A549 (cell line): Measurements from ENCODE around the gene SMIM8. TPM values are rescaled to one million over a fixed set of nuclear protein-coding genes. Genes with fewer than 3 reads are reported as not detected.

ENCODE experiments used
- ATAC-seq, 2 experiments: fragments of 200-7000 bp in 1 of 2; fragments of >200 bp in 1 of 2; cut with Nextera tagmentation in 1 of 2; cut with Tn5 transposase in 1 of 2; 3 replicates each; pipeline versions ENCODE4 v1.8.0 to v1.9.1; 2018 to 2020; ENCODE audit warnings: mild to moderate bottlenecking in 1 of 2, moderate library complexity in 1 of 2
- CTCF ChIA-PET: fragments of 300-600 bp; sonication (Branson Sonifier 250); formaldehyde crosslinking; extraction: SDS; loops from one replicate; lab custom pipeline; 2021; ENCODE audit warnings: antibody characterized with exemption, inconsistent platforms; lab: Yijun Ruan, JAX
- POLR2A ChIA-PET: fragments of 350-600 bp; formaldehyde crosslinking; extraction: SDS; loops from one replicate; lab custom pipeline; 2021; ENCODE audit warnings: antibody characterized with exemption, inconsistent platforms; lab: Yijun Ruan, JAX
- DNase-seq, 2 experiments: peaks; one replicate each; pipeline versions ENCODE4 v3.0.0 to v3.0.0-alpha.2; 2011 to 2016; ENCODE audit warnings: low read depth in 1 of 2, low spot score in 1 of 2
- FAIRE-seq: peaks from 2 replicates; lab custom pipeline; 2011; peaks lifted over from hg19 to GRCh38; lab: Jason Lieb, UNC
- H3K27ac ChIP-seq, 2 experiments: fragments of >200 bp; sonication (Bioruptor Twin); formaldehyde crosslinking; 3 replicates each; pipeline ENCODE4 v1.5.1; 2016 to 2017
- H3K4me1 ChIP-seq: fragments of >200 bp; sonication (Bioruptor Twin); formaldehyde crosslinking; 3 replicates; pipeline ENCODE4 v1.6.1; 2016
- H3K4me2 ChIP-seq: fragments of >200 bp; sonication (Bioruptor Twin); formaldehyde crosslinking; 3 replicates; pipeline ENCODE4 v1.6.1; 2016
- H3K4me3 ChIP-seq: fragments of >200 bp; sonication (Bioruptor Twin); formaldehyde crosslinking; 3 replicates; pipeline ENCODE4 v1.5.1; 2016
- H3K9me3 ChIP-seq: fragments of >200 bp; sonication (Bioruptor Twin); formaldehyde crosslinking; 3 replicates; pipeline ENCODE4 v1.6.1; 2016
- EHF ChIP-seq: fragments of 250-450 bp; sonication (Bioruptor Pico); IDR thresholded peaks from 2 replicates; pipeline ENCODE4 v1.5.0; 2020; ENCODE audit warnings: mild to moderate bottlenecking
- FOSB ChIP-seq: fragments of 250-450 bp; sonication (Bioruptor Pico); IDR thresholded peaks from 2 replicates; pipeline ENCODE4 v1.5.0; 2020; ENCODE audit warnings: mild to moderate bottlenecking, moderate library complexity
- FOXS1 ChIP-seq: fragments of 250-450 bp; sonication (Bioruptor Pico); IDR thresholded peaks from 2 replicates; pipeline ENCODE4 v1.5.0; 2020; ENCODE audit warnings: mild to moderate bottlenecking, moderate library complexity
- GATA3 ChIP-seq: IDR thresholded peaks from 2 replicates; pipeline ENCODE4 v1.6.1; 2012; ENCODE audit warnings: borderline replicate concordance
- KDM1A ChIP-seq: fragments of 200-600 bp; sonication (generic); IDR thresholded peaks from 2 replicates; pipeline ENCODE4 v1.6.1; 2016; ENCODE audit warnings: low read depth, mild to moderate bottlenecking
- NPAS2 ChIP-seq: fragments of 250-450 bp; sonication (Bioruptor Pico); IDR thresholded peaks from 2 replicates; pipeline ENCODE4 v1.8.0; 2022; ENCODE audit warnings: mild to moderate bottlenecking, moderate library complexity, borderline replicate concordance
- NR3C1 ChIP-seq: fragments of >200 bp; sonication (Bioruptor Twin); formaldehyde crosslinking; IDR thresholded peaks from 3 replicates; pipeline ENCODE4 v1.6.1; 2017
- RAD21 ChIP-seq, 2 experiments: fragments of >200 bp in 1 of 2; sonication (Bioruptor Twin) in 1 of 2; formaldehyde crosslinking in 1 of 2; IDR thresholded peaks in 1 of 2; conservative IDR thresholded peaks in 1 of 2; 2 replicates in 1 of 2; 3 replicates in 1 of 2; pipeline ENCODE4 v1.6.1; 2012 to 2018; ENCODE audit warnings: inconsistent platforms in 1 of 2
- RARB ChIP-seq: fragments of 250-450 bp; sonication (Bioruptor Pico); IDR thresholded peaks from 2 replicates; pipeline ENCODE4 v1.8.0; 2021; ENCODE audit warnings: mild to moderate bottlenecking, moderate library complexity
- RCOR1 ChIP-seq: fragments of 150-350 bp; IDR thresholded peaks from 2 replicates; pipeline ENCODE4 v1.6.1; 2014; ENCODE audit warnings: antibody characterized with exemption, low read length, low read depth
- TFCP2L1 ChIP-seq: fragments of 250-450 bp; sonication (Bioruptor Pico); IDR thresholded peaks from 2 replicates; pipeline ENCODE4 v1.5.0; 2021; ENCODE audit warnings: mild to moderate bottlenecking
- ZFP36 ChIP-seq: fragments of 450-650 bp; IDR thresholded peaks from 2 replicates; pipeline ENCODE4 v1.6.1; 2014; ENCODE audit warnings: borderline replicate concordance; ENCODE audit not compliant: partially characterized antibody
- ZNF302 ChIP-seq: fragments of 250-450 bp; sonication (Bioruptor Pico); IDR thresholded peaks from 2 replicates; pipeline ENCODE4 v1.9.0; 2021; ENCODE audit warnings: inconsistent platforms, mild to moderate bottlenecking, moderate library complexity
- ZSCAN20 ChIP-seq: fragments of 250-450 bp; sonication (Bioruptor Pico); IDR thresholded peaks from 2 replicates; pipeline ENCODE4 v1.8.0; 2022; ENCODE audit warnings: mild to moderate bottlenecking, moderate library complexity
- WGBS: methylation state at CpG from one replicate; pipeline ENCODE4 v1.1.6; 2017; ENCODE audit errors: missing lambda C conversion rate; 5-methylcytosine and 5-hydroxymethylcytosine counted together
- polyA plus RNA-seq, 4 experiments: library from polyadenylated mRNA; depleted of rRNA in 3 of 4; stranded (reverse); fragments of >200 nt; fragmentation: RNase III in 1 of 4; extraction: RNeasy Plus Mini Kit Qiagen cat#74134 plus additional on column Dnase treatment in 1 of 4; gene quantifications; 2 replicates in 3 of 4; 3 replicates in 1 of 4; pipeline ENCODE4 v1.2.3, GENCODE V29; 2011 to 2017
- TF ChIP-seq, protein P1 (sequence below): fragments of 450-650 bp; IDR thresholded peaks from 2 replicates; pipeline ENCODE4 v1.6.1; 2014; ENCODE audit warnings: antibody characterized with exemption
- TF ChIP-seq, protein P2 (sequence below): fragments of 250-450 bp; sonication (Bioruptor Pico); IDR thresholded peaks from 2 replicates; pipeline ENCODE4 v1.5.0; 2021; ENCODE audit warnings: mild to moderate bottlenecking, moderate library complexity, borderline replicate concordance
- TF ChIP-seq, protein P3 (sequence below): IDR thresholded peaks from 2 replicates; pipeline ENCODE4 v1.6.1; 2012; ENCODE audit warnings: low read depth, borderline replicate concordance

Gene SMIM8
- polyA plus RNA-seq, 2 of the 4 experiments (the other 2 are of a cell fraction) = 2.8 to 6.9 TPM

DNA sequence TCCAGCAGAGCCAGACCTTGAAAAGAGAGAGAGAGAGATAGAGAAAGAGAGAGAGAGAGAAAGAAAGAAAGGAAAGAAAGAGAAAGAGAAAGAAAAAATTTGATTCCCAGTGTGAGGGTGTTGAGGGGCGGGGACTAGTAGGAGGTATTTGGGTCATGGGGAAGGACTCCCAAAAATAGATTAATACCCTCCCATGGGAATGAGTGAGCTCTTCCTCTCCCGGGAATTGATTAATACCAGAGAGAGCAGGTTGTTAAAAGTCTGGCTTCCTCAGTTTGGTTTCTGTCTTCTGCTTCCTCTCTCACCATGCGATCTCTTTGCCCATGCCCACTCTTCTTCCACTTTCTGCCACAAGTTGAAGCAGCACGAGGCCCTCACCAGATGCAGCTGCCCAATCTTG, 56.6 kb downstream of the SMIM8 start:
- DNase-seq (no peak), FAIRE-seq (no peak), ATAC-seq (no peak)
- ChIA-PET POLR2A (no interaction called here), CTCF (interaction anchor here (1.3 kb wide), 1 partner anchor 14 kb away, joined by 5 read pairs; no protein-coding TSS in a partner anchor)
- Histone ChIP-seq H3K4me2 (no peak overlapping the region), H3K4me3 (no peak overlapping the region), H3K4me1 (no peaks in the 10 kb centered on the region), H3K27ac (no peak overlapping the region), H3K9me3 (no peaks in the 10 kb centered on the region)
- TF ChIP-seq RCOR1 (no peak), EHF (CRISPR knock-in tag) (no peak), TFCP2L1 (no peak), ZNF302 (no peak), ZFP36 (no peak), FOSB (CRISPR knock-in tag) (no peak), FOXS1 (CRISPR knock-in tag) (no peak), NPAS2 (CRISPR knock-in tag) (no peak)
- TF ChIP-seq, protein P1, sequence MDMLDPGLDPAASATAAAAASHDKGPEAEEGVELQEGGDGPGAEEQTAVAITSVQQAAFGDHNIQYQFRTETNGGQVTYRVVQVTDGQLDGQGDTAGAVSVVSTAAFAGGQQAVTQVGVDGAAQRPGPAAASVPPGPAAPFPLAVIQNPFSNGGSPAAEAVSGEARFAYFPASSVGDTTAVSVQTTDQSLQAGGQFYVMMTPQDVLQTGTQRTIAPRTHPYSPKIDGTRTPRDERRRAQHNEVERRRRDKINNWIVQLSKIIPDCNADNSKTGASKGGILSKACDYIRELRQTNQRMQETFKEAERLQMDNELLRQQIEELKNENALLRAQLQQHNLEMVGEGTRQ = no peak
- TF ChIP-seq, protein P2, sequence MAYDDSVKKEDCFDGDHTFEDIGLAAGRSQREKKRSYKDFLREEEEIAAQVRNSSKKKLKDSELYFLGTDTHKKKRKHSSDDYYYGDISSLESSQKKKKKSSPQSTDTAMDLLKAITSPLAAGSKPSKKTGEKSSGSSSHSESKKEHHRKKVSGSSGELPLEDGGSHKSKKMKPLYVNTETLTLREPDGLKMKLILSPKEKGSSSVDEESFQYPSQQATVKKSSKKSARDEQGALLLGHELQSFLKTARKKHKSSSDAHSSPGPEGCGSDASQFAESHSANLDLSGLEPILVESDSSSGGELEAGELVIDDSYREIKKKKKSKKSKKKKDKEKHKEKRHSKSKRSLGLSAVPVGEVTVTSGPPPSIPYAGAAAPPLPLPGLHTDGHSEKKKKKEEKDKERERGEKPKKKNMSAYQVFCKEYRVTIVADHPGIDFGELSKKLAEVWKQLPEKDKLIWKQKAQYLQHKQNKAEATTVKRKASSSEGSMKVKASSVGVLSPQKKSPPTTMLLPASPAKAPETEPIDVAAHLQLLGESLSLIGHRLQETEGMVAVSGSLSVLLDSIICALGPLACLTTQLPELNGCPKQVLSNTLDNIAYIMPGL = no peak
- WGBS = 76% methylated on average over 4 of the region's 4 CpGs

DNA sequence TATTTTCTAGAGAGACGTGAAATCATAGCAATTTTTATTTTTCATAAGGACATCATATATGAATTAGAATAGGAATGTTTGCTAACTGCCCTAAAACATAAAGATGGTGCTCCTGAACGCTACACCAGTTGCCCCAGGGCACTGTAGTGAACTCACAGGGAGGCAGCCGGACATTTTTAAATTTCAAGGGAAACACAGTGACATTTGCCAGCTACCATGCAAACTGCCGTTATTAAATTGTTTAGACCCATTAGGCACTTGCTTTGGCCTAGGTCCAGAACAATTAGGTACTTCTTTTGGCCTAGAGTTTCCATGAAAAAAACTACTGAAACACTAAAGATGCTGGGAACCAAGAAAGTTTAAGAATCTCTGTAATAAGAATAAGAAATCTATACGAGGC, 60.5 kb downstream of the SMIM8 start:
- CTCF ChIA-PET = interaction anchor here (1.9 kb wide), 1 partner anchor 10 kb away, joined by 8 read pairs; no protein-coding TSS in a partner anchor

DNA sequence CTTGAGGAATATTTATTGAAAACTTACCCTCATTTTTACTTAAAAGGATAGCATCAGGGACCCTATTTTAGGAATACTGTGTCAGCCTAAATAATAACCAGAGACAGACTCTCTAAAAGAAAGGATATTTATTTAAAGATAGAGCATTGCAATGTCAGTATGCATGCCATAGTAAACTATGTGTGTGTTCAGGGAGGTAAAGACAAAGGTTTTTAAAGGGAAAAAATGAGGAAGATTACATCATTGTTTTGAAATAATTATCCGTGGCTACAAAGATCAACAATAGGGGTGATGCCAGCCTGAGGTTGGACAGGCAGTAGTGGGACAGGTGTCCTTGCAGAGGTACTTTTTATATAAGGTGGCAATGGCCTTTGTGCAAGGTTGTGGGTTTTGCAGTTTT, 61.6 kb downstream of the SMIM8 start:
- ChIA-PET POLR2A (no interaction called here), CTCF (no interaction called here)
- TF ChIP-seq, protein P3, sequence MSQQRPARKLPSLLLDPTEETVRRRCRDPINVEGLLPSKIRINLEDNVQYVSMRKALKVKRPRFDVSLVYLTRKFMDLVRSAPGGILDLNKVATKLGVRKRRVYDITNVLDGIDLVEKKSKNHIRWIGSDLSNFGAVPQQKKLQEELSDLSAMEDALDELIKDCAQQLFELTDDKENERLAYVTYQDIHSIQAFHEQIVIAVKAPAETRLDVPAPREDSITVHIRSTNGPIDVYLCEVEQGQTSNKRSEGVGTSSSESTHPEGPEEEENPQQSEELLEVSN = no peak
- no peak for TF ChIP-seq RAD21 (conservative IDR thresholded peaks at IDR 0.05 in 1 of 2, IDR thresholded peaks at IDR 0.05 in 1 of 2)
- TF ChIP-seq KDM1A = no peak
- no peak for TF ChIP-seq RARB (CRISPR knock-in tag)
- no peak for TF ChIP-seq FOXS1 (CRISPR knock-in tag)
- no peak for TF ChIP-seq NR3C1
- DNase-seq (no peak), ATAC-seq (no peak), FAIRE-seq (no peak)
- no peak overlapping the region for H3K27ac ChIP-seq
- 87% methylated on average over 1 of the region's 1 CpG for WGBS
- no peaks in the 10 kb centered on the region for H3K4me1 ChIP-seq
- H3K4me2 ChIP-seq = no peak overlapping the region
- no peak overlapping the region for H3K4me3 ChIP-seq
- no peaks in the 10 kb centered on the region for H3K9me3 ChIP-seq

More for the DNA sequence above, 60.5 kb downstream of the SMIM8 start:
- no peak for DNase-seq
- H3K4me1 ChIP-seq = no peaks in the 10 kb centered on the region
- 92% methylated on average over 5 of the region's 5 CpGs for WGBS
- no peak overlapping the region for H3K4me2 ChIP-seq
- FAIRE-seq = no peak
- no peaks in the 10 kb centered on the region for H3K9me3 ChIP-seq
- no peak for TF ChIP-seq ZSCAN20 (CRISPR knock-in tag)
- TF ChIP-seq TFCP2L1 = no peak
- no peak for TF ChIP-seq GATA3
- TF ChIP-seq, protein P2 = no peak
- TF ChIP-seq, all 56 proteins: peak for 0
- POLR2A ChIA-PET = no interaction called here
- Histone ChIP-seq H3K27ac (no peak overlapping the region), H3K4me3 (no peak overlapping the region)
- no peak for ATAC-seq
